Measurements from ENCODE around the gene ZC3H12D.

- no peak for TF ChIP-seq HCFC1 (IDR thresholded peaks at IDR 0.05; ENCODE audit: low read depth, low read length)
- no peak for TF ChIP-seq NKRF (IDR thresholded peaks at IDR 0.05; ENCODE audit: borderline replicate concordance)
- no peak for TF ChIP-seq MAZ (CRISPR knock-in tag; conservative IDR thresholded peaks at IDR 0.05 in 1 of 2, IDR thresholded peaks at IDR 0.05 in 1 of 2)
- no peak for TF ChIP-seq TAF1 (IDR thresholded peaks at IDR 0.05; ENCODE audit: control insufficient read depth, extremely low read depth, insufficient read depth, low read length, severe bottlenecking)
- no peak for TF ChIP-seq RFX5 (IDR thresholded peaks at IDR 0.05; ENCODE audit: low read depth, low read length)
- TF ChIP-seq, protein P1, sequence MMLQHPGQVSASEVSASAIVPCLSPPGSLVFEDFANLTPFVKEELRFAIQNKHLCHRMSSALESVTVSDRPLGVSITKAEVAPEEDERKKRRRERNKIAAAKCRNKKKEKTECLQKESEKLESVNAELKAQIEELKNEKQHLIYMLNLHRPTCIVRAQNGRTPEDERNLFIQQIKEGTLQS (IDR thresholded peaks at IDR 0.05) = no peak
- TF ChIP-seq, protein P1 (CRISPR knock-in tag; conservative IDR thresholded peaks at IDR 0.05) = no peak
- TF ChIP-seq, protein P2, sequence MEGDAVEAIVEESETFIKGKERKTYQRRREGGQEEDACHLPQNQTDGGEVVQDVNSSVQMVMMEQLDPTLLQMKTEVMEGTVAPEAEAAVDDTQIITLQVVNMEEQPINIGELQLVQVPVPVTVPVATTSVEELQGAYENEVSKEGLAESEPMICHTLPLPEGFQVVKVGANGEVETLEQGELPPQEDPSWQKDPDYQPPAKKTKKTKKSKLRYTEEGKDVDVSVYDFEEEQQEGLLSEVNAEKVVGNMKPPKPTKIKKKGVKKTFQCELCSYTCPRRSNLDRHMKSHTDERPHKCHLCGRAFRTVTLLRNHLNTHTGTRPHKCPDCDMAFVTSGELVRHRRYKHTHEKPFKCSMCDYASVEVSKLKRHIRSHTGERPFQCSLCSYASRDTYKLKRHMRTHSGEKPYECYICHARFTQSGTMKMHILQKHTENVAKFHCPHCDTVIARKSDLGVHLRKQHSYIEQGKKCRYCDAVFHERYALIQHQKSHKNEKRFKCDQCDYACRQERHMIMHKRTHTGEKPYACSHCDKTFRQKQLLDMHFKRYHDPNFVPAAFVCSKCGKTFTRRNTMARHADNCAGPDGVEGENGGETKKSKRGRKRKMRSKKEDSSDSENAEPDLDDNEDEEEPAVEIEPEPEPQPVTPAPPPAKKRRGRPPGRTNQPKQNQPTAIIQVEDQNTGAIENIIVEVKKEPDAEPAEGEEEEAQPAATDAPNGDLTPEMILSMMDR (IDR thresholded peaks at IDR 0.05 in 2 of 3, conservative IDR thresholded peaks at IDR 0.05 in 1 of 3; ENCODE audit: insufficient read depth in 2 of 3, low read depth in 1 of 3, low read length in 3 of 3) = no peak
- TF ChIP-seq HNRNPLL (IDR thresholded peaks at IDR 0.05; ENCODE audit: low read depth, low read length, poor library complexity, severe bottlenecking) = no peak
- no peak for TF ChIP-seq POLR2AphosphoS5 (IDR thresholded peaks at IDR 0.05; ENCODE audit: control insufficient read depth, insufficient read depth, low read depth, low read length)
- TF ChIP-seq JUND (IDR thresholded peaks at IDR 0.05; ENCODE audit: borderline replicate concordance, low read depth, low read length) = no peak
- TF ChIP-seq JUND (tag; IDR thresholded peaks at IDR 0.05; ENCODE audit: borderline replicate concordance, low read depth, low read length) = no peak
- no peak for TF ChIP-seq ZNF23 (CRISPR knock-in tag; IDR thresholded peaks at IDR 0.05)
Observed at GRCh38 chr6:149500096-149500495, 15.3 kb upstream of the ZC3H12D start.

Measured in K562 (cell line).